GM19043 (cell line): ENCODE measurements around the gene RNF150.
"Not testable (repeated sequence)": the region's sequence is repeated elsewhere in the genome, so short reads cannot be mapped to it uniquely, and the experiment has no call there.

Experiments used
- ATAC-seq: cut with Tn5 transposase; IDR thresholded peaks from one replicate; pipeline ENCODE4 v1.9.1; 2021; ENCODE audit warnings: low read depth; ENCODE audit not compliant: unreplicated experiment

RNF150 gene

DNA sequence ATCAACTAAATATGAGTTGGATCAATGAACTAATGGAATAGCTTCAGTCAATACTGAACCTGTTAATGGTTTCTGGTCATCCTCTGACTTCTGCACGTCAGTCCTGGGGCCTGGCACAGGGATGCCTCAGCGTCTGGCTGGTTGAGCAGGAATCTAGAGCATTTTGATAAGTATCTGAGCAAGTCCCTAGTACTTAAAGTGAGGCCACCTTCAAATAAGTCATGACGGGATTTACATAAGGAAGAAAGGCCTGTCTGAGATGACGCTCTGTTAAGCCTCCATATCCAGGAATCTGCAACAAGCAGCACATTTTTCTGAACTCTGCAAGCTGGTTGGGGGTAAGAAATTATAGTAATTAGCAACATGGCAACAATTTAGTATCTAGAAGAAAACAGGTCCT, 293.9 kb downstream of the RNF150 start:
- no peak for ATAC-seq

DNA sequence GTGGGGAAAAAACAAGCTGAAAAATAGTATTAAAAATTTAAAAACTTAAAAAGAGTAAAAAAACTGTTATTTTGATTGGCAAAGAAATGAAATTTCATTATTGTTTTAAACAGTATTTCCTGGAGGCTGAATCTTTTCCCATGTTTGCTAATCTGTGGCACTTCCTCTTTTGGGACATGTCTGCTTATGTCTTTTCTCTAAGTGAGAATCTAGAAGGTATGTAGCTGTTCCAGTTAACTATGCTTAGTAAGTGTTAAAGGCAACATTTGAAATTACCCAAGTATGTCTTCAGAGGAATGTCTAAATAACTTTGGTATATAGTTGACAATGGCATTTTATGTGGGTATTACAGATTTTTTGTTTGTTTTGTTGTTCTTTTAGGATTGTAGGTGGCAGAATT, 295.5 kb downstream of the RNF150 start:
- no peak for ATAC-seq

DNA sequence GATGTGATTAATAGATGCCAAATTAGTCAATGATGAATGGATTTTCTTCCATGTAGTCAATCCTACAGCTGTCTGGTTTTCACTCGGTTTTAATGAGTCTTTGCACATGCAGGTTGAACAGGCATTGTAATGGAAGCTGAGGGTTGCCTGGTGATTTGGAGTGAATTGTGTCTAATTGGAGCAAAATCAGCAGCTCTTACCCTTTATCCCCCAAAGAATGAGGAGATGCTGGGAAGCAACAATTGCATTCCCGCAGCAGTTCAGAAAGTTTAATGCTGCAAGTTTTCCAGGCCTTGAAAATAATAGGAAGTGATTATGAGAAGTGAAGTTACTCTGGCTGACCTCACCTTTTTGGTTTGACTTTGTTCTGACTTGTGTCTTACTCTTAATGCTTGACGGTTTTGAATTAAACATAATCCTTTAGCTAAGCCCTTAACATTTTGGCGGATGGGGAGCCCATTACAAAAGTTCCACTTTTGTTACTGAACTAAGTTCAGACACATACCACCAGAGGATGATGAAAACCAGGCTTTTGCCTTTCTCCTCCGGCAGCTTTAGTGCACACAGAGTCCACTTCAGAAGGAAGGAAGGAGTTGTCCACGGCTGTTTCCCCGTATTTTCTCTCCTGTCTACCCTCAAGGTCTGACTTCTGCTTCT, 298.3 kb downstream of the RNF150 start:
- ATAC-seq: no peak

DNA sequence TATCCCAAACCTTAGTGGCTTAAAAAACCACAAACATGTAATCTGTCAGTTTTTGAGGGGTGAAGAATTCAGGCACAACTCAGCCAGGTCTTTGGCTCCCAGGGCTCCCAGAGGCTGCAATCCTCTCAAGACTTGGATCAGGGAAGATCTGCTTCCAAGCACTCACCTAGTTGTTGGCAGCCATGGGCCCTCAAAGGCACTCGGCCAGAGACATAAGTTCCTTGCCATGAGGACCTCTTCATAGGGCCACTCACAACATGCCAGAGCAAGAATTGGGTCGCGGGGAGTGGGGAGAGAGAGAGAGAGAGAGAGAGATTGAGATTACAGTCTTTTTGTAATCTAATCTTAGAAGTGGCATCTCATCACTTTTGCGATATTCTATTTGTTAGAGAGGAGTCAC, 300.0 kb downstream of the RNF150 start:
- ATAC-seq: no peak

DNA sequence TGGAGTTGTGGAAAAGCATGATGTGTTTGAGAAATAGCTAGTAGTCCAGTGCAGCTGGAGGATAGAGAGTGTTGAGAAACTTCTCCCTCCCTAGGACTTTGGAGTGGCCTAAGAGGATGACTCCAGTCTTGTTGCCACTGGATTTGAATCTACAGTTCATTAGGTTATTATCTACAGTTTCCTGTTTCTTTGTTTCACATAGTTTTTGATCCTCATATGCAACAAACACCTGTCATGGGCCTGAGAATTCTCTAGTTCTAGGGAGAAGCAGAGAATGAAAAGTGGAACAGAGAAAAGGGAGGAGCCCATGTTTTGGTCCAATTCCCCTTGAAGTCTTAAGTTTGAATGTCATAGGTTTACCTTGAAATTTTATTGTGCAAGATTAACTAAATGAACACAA, 303.4 kb downstream of the RNF150 start:
- peak; percentile 90 for ATAC-seq

DNA sequence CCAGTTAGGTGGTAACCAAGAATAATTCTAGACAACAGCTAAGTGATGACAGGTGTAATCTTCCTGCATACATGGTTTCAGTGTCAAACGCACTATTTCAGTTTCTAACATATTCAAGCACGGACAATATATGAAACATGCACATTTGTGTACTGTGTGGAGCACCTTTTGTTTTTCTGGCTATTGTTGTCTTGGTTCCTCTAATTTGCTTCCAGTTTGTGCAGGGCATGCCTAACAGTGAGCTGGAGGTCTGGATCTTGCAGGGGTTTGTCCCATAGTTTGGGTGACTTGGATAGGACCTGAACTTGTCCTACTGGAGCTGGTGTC, 306.6 kb downstream of the RNF150 start:
- ATAC-seq: no peak

DNA sequence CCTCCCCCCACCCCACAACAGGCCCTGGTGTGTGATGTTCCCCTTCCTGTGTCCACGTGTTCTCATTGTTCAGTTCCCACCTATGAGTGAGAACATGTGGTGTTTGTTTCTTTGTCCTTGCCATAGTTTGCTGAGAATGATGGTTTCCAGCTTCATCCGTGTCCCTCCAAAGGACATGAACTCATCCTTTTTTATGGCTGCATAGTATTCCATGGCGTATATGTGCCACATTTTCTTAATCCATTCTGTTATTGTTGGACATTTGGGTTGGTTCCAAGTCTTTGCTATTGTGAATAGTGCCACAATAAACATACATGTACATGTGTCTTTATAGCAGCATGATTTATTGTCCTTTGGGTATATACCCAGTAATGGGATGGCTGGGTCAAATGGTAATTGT, 312.7 kb downstream of the RNF150 start:
- not testable (repeated sequence) for ATAC-seq

DNA sequence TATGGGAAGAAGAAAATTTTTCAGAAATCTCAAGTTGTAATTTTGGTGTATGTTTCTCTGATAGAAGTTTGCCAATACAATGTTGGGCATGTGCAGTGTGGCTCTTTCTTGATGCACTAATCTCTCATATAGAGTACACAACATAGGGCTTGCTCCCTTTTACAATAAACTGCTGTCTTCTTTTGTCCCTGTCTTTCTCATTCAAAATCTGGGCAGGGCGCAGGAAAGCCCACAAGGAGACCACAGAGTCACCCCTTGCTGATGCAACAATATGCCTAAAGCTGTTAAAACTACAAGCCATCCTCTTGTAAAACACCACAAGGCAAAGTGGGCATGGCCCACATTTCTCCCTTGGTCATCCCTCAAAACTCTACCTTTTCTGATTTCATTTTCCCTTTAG, 313.7 kb downstream of the RNF150 start:
- ATAC-seq: no peak

DNA sequence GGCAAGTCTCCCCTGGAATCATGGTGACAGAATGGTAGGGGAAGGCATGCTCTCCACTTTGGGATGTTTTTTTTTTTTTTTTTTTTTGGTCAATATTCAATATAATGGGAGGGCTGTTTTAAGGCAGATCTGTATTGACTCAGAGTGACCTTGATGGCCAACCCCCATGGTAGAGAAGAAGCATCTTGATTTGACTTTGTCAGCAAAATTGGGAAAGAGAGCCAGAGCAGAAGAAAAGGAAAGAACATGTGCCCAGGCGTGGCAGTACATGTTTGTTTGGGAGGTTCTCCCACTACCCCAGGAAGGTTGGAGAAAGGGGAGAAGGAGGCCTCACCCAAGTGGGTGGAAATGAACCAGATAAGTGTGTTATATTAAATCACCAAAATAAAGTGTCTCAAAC, 314.8 kb downstream of the RNF150 start:
- no peak for ATAC-seq

DNA sequence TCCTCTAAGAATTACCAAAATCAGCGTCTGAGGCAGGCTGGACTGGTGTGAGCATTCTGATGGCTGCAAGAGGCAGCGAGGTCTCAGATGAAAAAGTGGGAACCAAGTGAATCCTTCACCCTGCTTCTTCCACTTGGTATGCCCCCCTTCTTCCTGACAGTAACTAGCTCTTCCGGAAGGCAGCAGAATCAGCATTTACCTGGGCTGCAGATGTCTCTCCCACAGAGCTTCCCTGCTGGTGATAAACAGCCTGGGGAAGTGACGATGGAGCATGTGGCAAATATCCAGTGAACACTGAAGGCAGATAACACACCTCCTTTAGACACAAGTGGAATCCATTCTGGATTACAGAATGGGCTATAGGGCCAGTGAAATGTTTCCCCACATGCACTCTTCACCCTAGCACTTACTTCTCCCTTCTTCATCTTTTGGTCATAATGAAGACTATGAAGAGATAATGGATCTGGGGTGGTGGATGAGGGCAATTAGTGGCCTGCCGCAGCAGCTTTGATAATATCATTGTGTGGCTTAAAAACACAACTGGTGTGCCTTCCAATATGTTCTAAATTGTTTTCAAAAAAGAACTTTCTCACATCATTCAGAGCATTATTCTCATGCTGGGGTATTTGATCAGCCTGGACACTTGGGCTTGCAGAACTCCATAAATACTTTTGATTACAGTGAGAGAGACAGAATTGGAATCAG, 316.3 kb downstream of the RNF150 start:
- ATAC-seq: no peak

DNA sequence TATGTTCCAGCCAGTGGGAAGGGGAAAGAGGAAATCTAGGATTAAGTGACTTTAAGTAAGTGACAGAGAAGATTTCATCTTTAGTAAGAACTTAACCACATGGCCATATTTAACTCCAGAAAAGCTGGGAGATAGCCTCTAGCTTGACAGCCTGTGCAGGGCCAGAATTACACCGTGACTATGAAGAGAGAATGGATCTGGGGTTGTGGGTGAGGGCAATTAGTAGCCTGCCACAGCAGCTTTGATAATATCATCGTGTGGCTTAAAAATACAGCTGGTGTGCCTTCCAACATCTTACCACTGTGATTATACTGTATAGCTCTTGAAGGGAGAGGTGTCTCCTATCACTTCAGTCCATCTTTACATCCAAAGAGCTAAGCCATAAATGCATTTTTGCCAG, 319.5 kb downstream of the RNF150 start:
- no peak for ATAC-seq

DNA sequence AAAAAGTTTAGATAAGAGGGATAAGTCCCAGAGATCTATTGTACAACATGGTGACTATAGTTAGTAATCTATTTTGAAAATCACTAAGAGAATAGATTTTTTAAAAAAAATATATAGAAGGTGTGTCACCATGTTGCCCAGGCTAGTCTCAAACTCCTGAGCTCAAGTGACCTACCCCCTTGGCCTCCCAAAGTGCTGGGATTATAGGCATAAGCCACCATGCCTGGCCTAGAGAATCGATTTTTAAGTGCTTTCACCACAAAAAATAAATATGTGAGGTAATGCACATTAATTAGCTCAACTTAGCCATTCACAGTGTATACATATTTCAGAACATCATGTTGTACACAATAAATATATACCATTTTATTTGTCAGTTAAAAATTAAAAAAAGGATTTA, 320.4 kb downstream of the RNF150 start:
- no peak for ATAC-seq

DNA sequence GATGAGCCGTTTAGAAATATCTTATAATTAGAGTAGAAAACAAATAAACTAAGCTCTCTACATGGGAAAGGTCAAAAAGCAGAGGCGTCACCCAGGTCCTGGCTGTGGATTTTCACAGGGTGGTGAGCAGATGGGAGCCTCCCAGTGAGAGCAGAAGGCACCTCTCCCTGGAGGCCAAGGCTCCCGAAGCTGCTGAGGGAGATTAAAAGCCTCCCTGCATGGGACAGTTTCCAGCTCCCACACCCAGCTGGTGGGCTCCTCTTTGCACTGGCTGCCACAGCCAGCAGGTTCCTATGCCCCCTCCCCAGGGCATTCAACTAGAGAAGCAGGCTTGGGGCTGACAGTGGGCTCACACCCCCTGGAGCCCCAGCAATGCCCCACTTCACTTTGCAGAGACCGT, 321.8 kb downstream of the RNF150 start:
- ATAC-seq: no peak

DNA sequence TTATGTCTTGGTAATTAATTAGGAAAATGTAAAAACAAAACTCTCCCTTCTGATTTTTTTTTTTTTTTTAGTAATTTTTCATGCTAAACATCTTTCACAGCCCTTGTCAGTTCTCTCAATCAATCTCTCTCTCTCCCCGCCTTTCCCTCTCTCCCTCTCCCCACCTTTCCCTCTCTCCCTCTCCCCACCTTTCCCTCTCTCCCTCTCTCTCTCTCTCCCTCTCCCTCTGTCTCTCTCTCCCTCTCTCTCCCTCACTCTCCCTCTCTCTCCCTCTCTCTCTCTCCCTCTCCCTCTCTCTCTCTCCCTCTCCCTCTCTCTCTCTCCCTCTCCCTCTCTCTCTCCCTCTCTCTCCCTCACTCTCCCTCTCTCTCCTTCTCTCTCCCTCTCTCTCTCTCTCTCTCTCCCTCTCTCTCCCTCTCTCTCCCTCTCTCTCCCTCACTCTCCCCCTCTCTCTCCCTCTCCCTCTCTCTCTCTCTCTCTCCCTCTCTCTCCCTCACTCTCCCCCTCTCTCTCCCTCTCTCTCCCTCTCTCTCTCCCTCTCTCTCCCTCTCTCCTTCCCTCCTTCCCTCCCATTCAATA, 322.6 kb downstream of the RNF150 start:
- ATAC-seq: not testable (repeated sequence)
